ENCODE data around the gene BAIAP2.

Gene BAIAP2

GRCh38 chr17:81043319-81043724 is 8.4 kb downstream of the BAIAP2 start:
- Mint-ChIP-seq H3K9me3 (no peaks in the 10 kb centered on the region), H3K27ac (peak overlapping the region; percentile 88), H3K4me1 (peaks cover 67% of the 10 kb centered on the region), H3K36me3 (ENCODE audit: low read depth) (no peaks in the 10 kb centered on the region), H3K27me3 (ENCODE audit: low read depth, poor library complexity) (no peaks in the 10 kb centered on the region), H3K4me3 (peak overlapping the region; percentile 18)
- no peak for DNase-seq
- TF ChIP-seq, protein P1, sequence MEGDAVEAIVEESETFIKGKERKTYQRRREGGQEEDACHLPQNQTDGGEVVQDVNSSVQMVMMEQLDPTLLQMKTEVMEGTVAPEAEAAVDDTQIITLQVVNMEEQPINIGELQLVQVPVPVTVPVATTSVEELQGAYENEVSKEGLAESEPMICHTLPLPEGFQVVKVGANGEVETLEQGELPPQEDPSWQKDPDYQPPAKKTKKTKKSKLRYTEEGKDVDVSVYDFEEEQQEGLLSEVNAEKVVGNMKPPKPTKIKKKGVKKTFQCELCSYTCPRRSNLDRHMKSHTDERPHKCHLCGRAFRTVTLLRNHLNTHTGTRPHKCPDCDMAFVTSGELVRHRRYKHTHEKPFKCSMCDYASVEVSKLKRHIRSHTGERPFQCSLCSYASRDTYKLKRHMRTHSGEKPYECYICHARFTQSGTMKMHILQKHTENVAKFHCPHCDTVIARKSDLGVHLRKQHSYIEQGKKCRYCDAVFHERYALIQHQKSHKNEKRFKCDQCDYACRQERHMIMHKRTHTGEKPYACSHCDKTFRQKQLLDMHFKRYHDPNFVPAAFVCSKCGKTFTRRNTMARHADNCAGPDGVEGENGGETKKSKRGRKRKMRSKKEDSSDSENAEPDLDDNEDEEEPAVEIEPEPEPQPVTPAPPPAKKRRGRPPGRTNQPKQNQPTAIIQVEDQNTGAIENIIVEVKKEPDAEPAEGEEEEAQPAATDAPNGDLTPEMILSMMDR (IDR thresholded peaks at IDR 0.05) = no peak

GRCh38 chr17:81043725-81044427 is 8.9 kb downstream of the BAIAP2 start:
- peak overlapping the region; percentile 18 for H3K4me3 Mint-ChIP-seq
- no peaks in the 10 kb centered on the region for H3K36me3 Mint-ChIP-seq (ENCODE audit: low read depth)
- DNase-seq = peak; percentile 61
- no peaks in the 10 kb centered on the region for H3K9me3 Mint-ChIP-seq
- peaks cover 71% of the 10 kb centered on the region for H3K4me1 Mint-ChIP-seq
- peak overlapping the region; percentile 90 for H3K27ac Mint-ChIP-seq
- H3K27me3 Mint-ChIP-seq (ENCODE audit: low read depth, poor library complexity) = no peaks in the 10 kb centered on the region
- TF ChIP-seq, protein P1 (IDR thresholded peaks at IDR 0.05) = no peak

DNA sequence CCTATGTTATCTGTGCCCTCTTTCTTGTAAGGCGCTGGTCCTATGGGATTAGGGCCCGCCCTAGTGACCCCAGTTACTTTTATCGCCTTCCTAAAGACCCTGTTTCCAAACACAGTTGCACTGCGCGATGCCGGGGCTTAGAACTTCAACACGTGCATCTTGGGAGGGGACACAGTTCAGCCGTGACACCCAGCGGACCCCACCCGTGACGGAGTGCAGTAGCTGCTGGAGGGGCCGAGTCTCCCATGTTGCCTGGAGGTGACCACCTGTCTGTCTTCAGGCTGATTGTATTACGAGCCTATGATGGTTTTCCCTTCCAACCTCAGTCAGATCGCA is 9.4 kb downstream of the BAIAP2 start:
- H3K27me3 Mint-ChIP-seq (ENCODE audit: low read depth, poor library complexity) = peaks cover 2% of the 10 kb centered on the region
- DNase-seq = no peak
- H3K9me3 Mint-ChIP-seq = no peaks in the 10 kb centered on the region
- TF ChIP-seq, protein P1 (IDR thresholded peaks at IDR 0.05) = no peak
- H3K27ac Mint-ChIP-seq = peak overlapping the region; percentile 90
- H3K36me3 Mint-ChIP-seq (ENCODE audit: low read depth) = no peaks in the 10 kb centered on the region
- no peak overlapping the region for H3K4me3 Mint-ChIP-seq
- H3K4me1 Mint-ChIP-seq = peaks cover 71% of the 10 kb centered on the region

GRCh38 chr17:81044764-81045589 is 10.0 kb downstream of the BAIAP2 start:
- H3K27ac Mint-ChIP-seq = peak overlapping the region; percentile 90
- TF ChIP-seq, protein P1 (IDR thresholded peaks at IDR 0.05) = no peak
- no peak overlapping the region for H3K4me3 Mint-ChIP-seq
- no peaks in the 10 kb centered on the region for H3K9me3 Mint-ChIP-seq
- no peak for DNase-seq
- peaks cover 71% of the 10 kb centered on the region for H3K4me1 Mint-ChIP-seq
- no peaks in the 10 kb centered on the region for H3K36me3 Mint-ChIP-seq (ENCODE audit: low read depth)
- peaks cover 4% of the 10 kb centered on the region for H3K27me3 Mint-ChIP-seq (ENCODE audit: low read depth, poor library complexity)

GRCh38 chr17:81045590-81046095 is 10.7 kb downstream of the BAIAP2 start:
- Mint-ChIP-seq H3K27ac (no peak overlapping the region), H3K9me3 (no peaks in the 10 kb centered on the region), H3K36me3 (ENCODE audit: low read depth) (no peaks in the 10 kb centered on the region), H3K4me1 (peaks cover 71% of the 10 kb centered on the region), H3K27me3 (ENCODE audit: low read depth, poor library complexity) (peaks cover 4% of the 10 kb centered on the region), H3K4me3 (no peak overlapping the region)
- TF ChIP-seq, protein P1 (IDR thresholded peaks at IDR 0.05) = no peak
- DNase-seq = no peak
